DMS153 (cell line): ENCODE data around the gene TGM1.
A peak's percentile ranks its signal among the peaks of the same experiment; 100 is the strongest.

Source experiments
- DNase-seq: peaks from one replicate; lab custom pipeline; 2025; lab: John Stamatoyannopoulos, UW

TGM1 gene

DNA sequence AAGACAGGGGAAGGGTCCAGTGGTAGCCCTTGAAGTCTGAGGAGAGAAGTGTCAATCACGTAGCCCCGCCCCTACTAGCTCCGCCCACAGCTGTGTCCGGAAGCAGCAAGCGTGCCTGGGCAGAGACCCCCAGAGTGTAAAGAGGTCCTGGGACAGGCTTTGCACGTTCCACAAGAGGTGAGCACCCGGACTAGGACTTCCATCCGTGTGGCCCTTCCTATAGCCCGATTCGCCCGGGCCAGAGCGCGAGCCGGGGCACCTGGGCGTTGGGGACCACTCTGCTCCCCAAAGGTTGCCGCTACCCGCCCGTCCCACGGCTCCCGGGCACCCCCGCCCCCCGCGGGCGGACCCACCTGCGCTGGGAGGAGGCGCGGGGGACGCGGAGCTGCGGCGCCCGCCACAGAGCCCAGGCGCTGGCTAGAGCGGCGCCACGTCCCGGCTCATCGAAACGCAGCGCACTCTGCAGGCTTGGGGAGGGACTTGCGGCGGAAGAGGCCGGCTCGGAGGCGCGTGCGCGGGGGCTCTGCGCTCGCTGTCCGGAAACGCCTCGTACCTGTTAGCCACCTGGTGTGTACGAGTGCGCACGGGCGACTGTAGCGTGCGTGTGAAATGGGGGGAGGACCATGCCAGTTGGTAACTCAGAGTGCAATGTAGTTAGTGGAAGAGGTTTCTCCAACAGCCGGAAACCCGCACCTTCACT is 8.3 kb upstream of the TGM1 start, which contains the start of gene RABGGTA:
Gene RABGGTA, minus strand, starts transcription at position 464 of the 700 bp plus-strand sequence. CDS start 482 bp downstream, outside the sequence.
- DNase-seq: peak; percentile 91

- DNase-seq: peak; percentile 57
Measured at GRCh38 chr14:24270537-24271133, 7.7 kb upstream of the TGM1 start.

GRCh38 chr14:24269910-24270536 is 7.0 kb upstream of the TGM1 start:
- no peak for DNase-seq

DNA sequence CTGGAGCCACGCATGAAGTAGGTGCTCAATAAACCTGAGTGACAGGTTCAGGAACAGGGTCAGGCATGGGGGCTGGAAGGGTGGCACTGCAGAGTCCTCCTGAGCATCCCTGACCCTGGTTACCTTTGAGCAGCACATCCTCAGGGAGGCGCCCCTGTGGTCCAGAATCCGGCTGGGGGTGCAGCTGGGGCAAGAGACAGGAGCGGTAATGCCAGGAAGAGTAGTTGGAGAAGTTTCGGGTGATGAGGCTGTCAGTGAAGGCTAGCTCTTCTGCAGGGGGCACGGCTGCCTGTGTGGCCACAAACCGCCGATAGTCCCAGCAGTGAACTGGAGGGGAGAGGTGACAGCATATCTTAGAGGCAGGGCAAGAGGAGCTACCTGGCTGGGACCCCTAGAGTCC is 6.4 kb upstream of the TGM1 start:
- no peak for DNase-seq

GRCh38 chr14:24268225-24268624 is 5.2 kb upstream of the TGM1 start:
- DNase-seq: no peak

- no peak for DNase-seq
Measured at GRCh38 chr14:24267516-24267915, 4.5 kb upstream of the TGM1 start.

- no peak for DNase-seq
Measured at GRCh38 chr14:24266344-24267244, 3.6 kb upstream of the TGM1 start.

- no peak for DNase-seq
Measured at GRCh38 chr14:24264298-24264697, 1.3 kb upstream of the TGM1 start.

DNA sequence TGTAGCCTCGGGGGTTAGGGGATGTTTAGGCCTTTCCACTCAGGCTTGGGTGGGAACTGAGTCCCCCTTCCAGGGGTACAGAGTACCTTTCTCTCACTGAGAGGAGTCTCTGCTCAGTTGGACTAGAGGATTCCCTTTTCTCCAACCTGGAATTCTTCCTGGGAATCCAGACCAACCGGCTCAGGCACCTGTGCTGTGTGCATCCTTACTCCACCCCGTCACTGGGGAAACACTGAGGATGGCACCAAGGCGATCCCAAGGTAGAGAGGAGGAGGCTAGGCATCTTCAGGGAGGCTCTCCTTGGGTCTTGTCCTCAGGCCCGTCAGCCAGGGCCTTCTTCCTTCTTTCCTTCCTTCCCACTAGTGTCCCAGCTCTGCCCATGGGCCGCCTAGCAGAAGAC is 871 bp upstream of the TGM1 start:
- DNase-seq: no peak

DNA sequence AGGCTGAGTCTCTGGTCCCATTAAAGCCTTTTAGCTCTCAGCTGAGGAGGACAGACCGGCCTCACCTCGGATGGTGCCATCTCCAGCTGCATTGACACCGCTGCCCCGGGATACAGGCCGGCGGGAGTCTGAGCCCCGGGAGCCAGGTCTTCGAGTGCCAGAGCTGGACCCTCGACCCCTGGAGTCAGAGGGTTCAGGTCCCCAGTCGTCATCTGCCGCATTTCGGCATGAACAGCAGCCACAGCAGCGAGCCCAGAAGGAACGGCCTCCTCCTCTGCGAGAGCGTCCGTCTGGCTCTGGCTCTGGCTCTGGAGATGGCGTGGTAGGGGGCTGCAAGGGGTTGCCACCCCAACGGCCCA is 1.0 kb downstream of the TGM1 start:
- no peak for DNase-seq

DNA sequence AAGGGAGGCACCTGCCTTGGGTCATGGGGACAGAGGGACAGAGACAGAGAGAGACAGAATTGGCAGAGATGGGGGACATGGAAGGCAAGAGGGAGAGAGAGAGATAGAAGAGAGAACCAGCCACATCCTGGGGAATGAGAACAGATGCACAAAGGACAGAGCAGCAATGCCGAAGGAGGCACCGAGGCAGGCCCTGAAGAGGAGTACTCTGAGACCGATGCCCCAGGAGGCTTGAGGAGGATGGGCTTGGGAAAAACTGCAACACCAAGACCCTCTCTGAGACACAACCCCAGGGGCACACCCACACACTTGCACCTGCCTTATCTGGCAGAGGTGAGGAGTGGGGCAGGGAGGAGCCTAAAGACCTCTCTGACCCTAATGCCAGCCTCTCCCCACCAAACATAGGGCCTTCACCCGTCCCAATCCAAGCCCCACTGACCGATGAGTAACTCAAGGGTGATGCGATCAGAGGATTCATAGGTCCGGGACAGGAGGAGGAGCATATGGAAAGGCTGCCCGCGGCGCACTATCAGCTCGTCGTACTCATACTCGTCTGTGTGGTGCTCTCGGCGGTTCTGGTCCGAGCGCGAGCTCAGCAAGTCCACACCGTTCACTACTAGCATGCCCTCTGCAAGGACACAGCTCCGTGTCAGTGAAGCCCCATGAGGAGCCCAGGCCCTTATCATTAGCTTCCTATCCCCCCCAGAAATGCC is 1.6 kb downstream of the TGM1 start:
- no peak for DNase-seq

DNA sequence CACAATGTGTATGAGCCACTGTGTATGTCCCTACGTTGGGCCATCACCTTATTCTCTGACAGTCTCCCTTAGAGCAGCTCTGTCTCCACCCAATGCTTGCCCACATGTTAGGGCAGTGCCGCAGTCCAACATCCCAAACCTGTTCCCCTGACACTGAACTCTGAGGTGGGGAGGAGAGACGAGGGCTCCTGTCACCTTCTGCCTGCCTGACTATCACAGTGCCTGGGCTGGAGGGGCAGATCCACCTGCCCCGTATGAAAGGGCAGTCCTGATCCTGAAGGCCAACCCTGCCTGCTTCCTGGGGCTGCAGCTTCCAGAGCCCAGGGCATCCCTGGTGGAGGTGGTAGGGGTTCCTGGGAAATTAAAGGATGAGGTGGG is 2.2 kb downstream of the TGM1 start:
- DNase-seq: no peak

DNA sequence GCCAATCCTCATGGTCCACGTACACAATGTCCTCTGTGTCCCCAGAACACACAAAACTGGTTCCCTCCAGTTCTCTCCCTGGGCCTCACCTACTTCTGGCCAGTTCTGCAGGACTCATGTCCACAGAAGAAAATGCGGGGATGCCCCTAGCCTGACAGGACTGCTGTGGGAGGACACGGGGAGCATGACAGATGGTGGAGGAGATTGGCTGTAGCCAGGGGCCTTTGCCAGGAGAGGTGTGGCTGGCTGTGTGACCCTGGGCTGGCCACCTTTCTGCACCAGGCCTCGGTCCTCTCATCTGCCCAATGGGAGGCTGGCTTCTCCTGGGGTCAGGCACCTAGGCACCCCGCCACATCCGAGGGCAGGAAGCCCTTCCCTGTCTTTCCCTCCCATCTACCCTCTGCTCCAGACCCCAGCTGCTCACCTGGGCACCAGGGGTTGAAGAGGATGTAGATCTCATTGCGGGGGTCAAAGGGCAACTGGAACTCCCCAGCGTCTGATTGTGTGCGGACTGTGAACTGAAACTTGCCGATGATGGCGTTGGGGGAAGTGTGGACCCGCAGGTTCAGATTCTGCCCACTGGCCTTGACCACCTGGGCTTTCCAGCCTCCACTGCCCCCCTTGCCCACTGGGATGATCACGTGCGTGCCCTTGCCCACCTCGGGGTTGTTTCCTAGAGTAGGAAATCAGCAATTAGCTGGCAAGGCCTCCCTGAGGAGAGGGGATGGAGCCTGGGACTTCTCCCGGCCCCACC is 2.8 kb downstream of the TGM1 start:
- no peak for DNase-seq

DNA sequence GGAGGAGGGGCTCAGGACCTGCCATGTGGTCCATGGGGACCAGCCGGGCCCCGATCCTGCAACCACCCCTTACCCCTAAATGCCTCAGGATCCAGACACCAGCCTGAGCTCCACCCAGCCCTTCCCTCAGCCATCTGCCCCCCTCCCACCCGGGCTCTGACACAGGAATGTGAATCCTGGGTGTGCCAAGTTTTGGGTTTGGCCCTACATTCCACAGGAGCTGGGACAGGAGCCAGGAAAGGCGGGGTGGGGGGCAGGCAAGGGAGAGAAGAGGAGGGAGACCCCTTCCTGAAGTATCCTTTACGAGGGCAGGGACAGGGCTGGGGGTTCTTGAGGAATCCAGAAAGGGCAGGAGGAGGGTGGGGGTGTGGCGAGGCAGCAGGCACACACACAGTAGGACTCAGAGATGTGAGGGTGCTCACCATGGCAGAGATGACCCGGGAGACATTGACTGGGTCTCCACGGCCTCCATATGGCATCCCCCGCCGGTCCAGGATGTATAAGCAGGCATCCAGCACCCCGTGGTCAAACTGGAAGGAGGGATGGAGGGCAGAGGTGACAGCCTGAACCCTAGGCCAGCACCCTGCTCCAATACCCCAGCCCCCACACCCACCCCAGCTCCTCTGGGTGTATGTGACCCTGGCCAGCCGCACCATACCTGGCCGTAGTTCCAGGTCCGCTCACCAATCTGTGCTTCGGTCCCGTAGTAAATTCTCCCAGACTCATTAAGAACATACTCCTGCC is 3.5 kb downstream of the TGM1 start:
- no peak for DNase-seq

DNA sequence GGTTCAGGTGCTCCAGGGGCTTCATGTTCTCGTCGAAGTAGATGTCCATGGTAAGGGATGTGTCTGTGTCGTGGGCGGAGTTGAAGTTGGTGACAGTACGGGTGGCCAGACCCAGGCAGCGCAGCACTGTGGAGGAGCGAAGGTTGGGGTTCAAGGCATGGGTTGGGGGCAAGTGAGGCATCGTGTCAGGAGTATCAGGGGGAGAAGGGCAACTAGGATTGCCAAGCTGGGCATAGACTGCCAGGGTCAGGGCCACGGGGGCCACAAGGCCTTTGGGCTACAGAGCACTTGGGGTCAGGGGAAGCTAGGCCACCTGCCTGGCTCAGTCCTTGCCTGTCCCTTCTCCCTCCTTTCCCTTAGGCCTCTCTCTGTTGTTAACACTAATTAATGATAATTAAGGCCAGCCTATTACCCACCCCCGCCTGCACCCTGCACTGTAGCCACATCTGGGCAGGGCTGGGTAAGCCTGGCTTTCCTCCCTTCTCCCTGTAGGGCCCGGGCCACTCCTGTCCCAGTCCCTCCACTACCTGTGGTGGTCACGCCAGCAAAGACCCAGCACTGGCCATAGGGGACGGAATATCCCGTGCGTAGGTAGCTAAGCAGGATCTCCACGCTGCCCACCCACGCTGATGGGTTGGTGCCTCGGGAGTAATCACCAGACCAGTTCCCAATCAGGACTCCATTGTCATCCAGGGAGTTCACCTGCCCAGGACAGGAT is 4.3 kb downstream of the TGM1 start:
- DNase-seq: no peak

- DNase-seq: no peak
Measured at GRCh38 chr14:24258119-24258518, 4.9 kb downstream of the TGM1 start.

- no peak for DNase-seq
Measured at GRCh38 chr14:24256960-24257359, 6.0 kb downstream of the TGM1 start.

DNA sequence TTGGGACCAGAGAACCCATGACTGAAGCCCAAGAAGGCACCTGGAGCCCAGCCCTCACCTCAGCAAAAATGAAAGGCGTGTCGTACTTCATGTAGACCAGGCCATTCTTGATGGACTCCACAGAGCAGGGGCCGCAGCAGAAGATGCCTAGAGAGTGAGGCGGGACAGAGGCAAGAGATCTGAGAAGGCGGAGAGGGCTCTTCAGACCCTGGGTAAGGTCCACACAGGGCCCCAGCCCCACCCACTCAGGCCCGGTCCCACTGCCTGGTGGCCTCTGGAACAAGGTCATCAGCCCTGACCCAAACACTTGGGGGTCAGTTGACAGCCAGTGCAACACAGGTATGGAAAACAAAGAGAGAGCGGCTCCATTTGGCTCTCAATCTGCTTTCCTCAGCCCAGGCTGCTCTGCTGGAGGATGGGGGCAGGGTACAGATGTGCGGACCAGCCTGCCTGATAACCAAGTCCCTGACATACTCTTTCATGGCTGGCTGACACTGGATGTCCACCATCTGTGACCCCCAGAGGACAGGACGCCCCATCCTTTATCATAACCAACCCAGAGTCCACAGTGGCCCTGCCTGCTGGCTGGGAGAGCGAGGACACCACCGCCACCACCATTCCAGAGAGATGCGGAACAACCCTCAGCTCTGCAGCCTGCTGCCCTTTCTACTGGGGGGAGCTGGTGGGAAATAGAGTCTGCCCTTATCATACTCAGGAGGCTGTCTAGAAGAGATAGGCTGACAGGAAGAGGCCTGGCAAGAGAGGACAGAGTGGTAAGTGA is 6.9 kb downstream of the TGM1 start:
- DNase-seq: no peak

DNA sequence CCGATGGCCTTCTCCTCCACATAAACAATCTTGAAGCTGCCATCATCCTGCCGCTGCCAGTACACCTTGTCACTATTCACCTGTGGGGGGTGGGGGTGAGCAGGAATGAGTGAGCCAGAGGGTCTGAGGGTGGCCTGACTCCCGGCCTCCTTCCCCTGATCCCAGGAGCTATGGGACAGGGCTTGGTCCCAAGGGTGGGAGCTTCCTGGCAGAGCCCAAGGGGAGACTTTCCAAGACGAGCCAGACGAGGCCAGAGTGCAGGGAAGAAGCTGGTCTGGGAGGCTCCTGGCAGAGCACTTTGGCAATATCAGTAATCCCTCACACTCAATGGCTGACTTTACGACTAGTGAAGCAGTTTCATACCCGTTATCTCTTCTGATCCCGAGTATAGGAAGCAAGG is 7.5 kb downstream of the TGM1 start:
- no peak for DNase-seq
